ENCODE measurements around the gene MYT1. TPM values are rescaled to one million over a fixed set of nuclear protein-coding genes. Genes with fewer than 3 reads are reported as not detected.
A peak's percentile ranks its signal among the peaks of the same experiment; 100 is the strongest.

Gene MYT1
- total and polyA plus RNA-seq, 2 of the 8 experiments (the other 6 are each of a cell fraction or from before 2014, with no cell fraction given): 0.63 to 2.0 TPM

DNA sequence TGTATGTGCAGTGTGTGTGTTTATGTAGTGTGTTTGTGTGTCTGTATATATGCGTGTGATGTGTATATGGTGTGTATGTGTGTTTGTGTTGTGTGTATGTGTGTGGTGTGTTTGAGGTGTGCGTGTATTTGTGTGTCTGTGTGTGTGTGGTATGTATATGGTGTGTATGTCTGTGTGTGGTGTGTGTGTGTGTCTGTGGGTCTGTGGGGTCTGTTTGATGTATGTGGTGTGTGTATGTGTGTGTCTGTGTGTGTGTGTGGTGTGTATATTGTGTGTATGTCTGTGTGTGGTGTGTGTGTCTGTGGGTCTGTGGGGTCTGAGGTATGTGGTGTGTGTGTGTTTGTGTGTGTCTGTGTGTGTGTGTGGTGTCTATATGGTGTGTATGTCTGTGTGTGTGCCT lies 10.8 kb upstream of the MYT1 start:
- no peak for DNase-seq (ENCODE audit: low read depth in 1 of 2, low spot score in 2 of 2)
- 91 to 100% methylated on average over 2 of the region's 2 CpGs for WGBS, 2 experiments (ENCODE audit: extremely low coverage in 1 of 2, insufficient coverage in 1 of 2, insufficient read length in 1 of 2, insufficient replicate concordance in 2 of 2, low coverage in 1 of 2, low lambda C conversion rate in 2 of 2, missing lambda C conversion rate in 1 of 2)
- H3K23me2 ChIP-seq (ENCODE audit: low read depth, low read length): peaks cover 7% of the 10 kb centered on the region; the same call in 1 of the 2 replicates
- no peak overlapping the region for H3K23ac ChIP-seq (ENCODE audit: insufficient read length)
- CTCF ChIA-PET (ENCODE audit: partially characterized antibody): interaction anchor here (0.6 to 0.9 kb wide), 2 partner anchors 12 to 15 kb away, joined by 3 to 5 read pairs; no protein-coding TSS in a partner anchor
- H3K4me2 ChIP-seq (ENCODE audit: insufficient read depth in 1 of 2, low read depth in 2 of 2, low read length in 2 of 2): no peak overlapping the region
- H4K91ac ChIP-seq (replicated peaks; ENCODE audit: insufficient read length, low read length): peak overlapping the region; percentile 84
- no peak overlapping the region for H3K4ac ChIP-seq (replicated peaks; ENCODE audit: insufficient read length, low read depth, low read length)
- no peaks in the 10 kb centered on the region for H3K79me2 ChIP-seq (ENCODE audit: control insufficient read depth in 1 of 2, insufficient read depth in 2 of 2, low read length in 2 of 2)
- H3K4me3 ChIP-seq (ENCODE audit: extremely low read depth in 1 of 4, insufficient read depth in 2 of 4, low read depth in 3 of 4, low read length in 4 of 4): no peak overlapping the region
- FAIRE-seq: peak; percentile 39
- peak overlapping the region; percentile 68; the same call in 1 of the 2 replicates for H2BK12ac ChIP-seq (ENCODE audit: low read depth, low read length)
- H3K79me1 ChIP-seq (ENCODE audit: low read depth, low read length): no peaks in the 10 kb centered on the region
- no peak overlapping the region for H3K14ac ChIP-seq (ENCODE audit: insufficient read length)
- H3K9me3 ChIP-seq (ENCODE audit: insufficient read depth in 2 of 2, low read depth in 1 of 2, low read length in 1 of 2): peaks cover 0 to 4% of the 10 kb centered on the region in 2 experiments; a peak in 2 of 4 replicates
- POLR2A ChIA-PET (ENCODE audit: partially characterized antibody): no interaction called here
- no peak overlapping the region; the same call in 1 of the 2 replicates for H4K8ac ChIP-seq (ENCODE audit: extremely low read depth, insufficient read depth, low read length)
- peak overlapping the region; percentile 24 for H2BK20ac ChIP-seq (ENCODE audit: low read length)
- H2AFZ ChIP-seq (ENCODE audit: low read length): no peak overlapping the region
- H3K18ac ChIP-seq (ENCODE audit: extremely low read depth, low read length): no peak overlapping the region
- H4K5ac ChIP-seq (ENCODE audit: insufficient read length, low read depth, low read length): no peak overlapping the region
- peaks cover 0 to 19% (median 8%) of the 10 kb centered on the region in 4 experiments; a peak in 5 of 7 replicates for H3K4me1 ChIP-seq (replicated peaks in 1 of 4; ENCODE audit: control insufficient read depth in 3 of 4, insufficient read depth in 4 of 4, low read length in 3 of 4)
- H2BK15ac ChIP-seq (ENCODE audit: low read length): peak overlapping the region; percentile 40
- H3K27me3 ChIP-seq (replicated peaks in 1 of 4; ENCODE audit: control insufficient read depth in 3 of 4, extremely low read depth in 1 of 4, insufficient read depth in 3 of 4, low read length in 3 of 4): no peaks in the 10 kb centered on the region
- peak overlapping the region; percentile 19 for H2BK120ac ChIP-seq (replicated peaks; ENCODE audit: low read depth, low read length)
- H3K36me3 ChIP-seq (ENCODE audit: control insufficient read depth in 2 of 4, insufficient read depth in 4 of 4, low read length in 3 of 4): no peaks in the 10 kb centered on the region; a peak in 1 of 8 replicates
- peaks cover 0 to 8% of the 10 kb centered on the region in 2 experiments for H4K20me1 ChIP-seq (replicated peaks in 1 of 2; ENCODE audit: control insufficient read depth in 1 of 2, insufficient read depth in 2 of 2, low read length in 2 of 2)
- no peak overlapping the region for H3K27ac ChIP-seq (ENCODE audit: low read depth, low read length)
- no peak overlapping the region; a peak in 1 of 7 replicates for H3K9ac ChIP-seq (replicated peaks in 1 of 4; ENCODE audit: extremely low read depth in 1 of 4, low read depth in 3 of 4, low read length in 3 of 4)
- peak overlapping the region; percentile 73; the same call in 1 of the 2 replicates for H2BK5ac ChIP-seq (ENCODE audit: low read depth, low read length)
- peak overlapping the region; percentile 86; the same call in 1 of the 2 replicates for H2AK5ac ChIP-seq (ENCODE audit: low read depth, low read length)
- H3K56ac ChIP-seq (replicated peaks; ENCODE audit: insufficient read length, low read depth, low read length): peak overlapping the region; percentile 99
- TF ChIP-seq TAF7 (optimal IDR thresholded peaks at IDR 0.05; ENCODE audit: borderline replicate concordance, low read depth, low read length) (no peak), EP300 (IDR thresholded peaks at IDR 0.05; ENCODE audit: borderline replicate concordance in 1 of 2, low read depth in 2 of 2, low read length in 2 of 2) (no peak), YY1 (IDR thresholded peaks at IDR 0.05; ENCODE audit: low read depth, low read length) (no peak), RBBP5 (IDR thresholded peaks at IDR 0.05; ENCODE audit: borderline replicate concordance, low read depth, low read length) (no peak), CHD2 (IDR thresholded peaks at IDR 0.05; ENCODE audit: low read length) (no peak), HDAC2 (IDR thresholded peaks at IDR 0.05; ENCODE audit: borderline replicate concordance in 1 of 2, low read depth in 2 of 2, low read length in 2 of 2) (no peak), SP2 (IDR thresholded peaks at IDR 0.05; ENCODE audit: low read length) (no peak), NRF1 (IDR thresholded peaks at IDR 0.05; ENCODE audit: low read depth, low read length) (no peak), BCL11A (IDR thresholded peaks at IDR 0.05; ENCODE audit: low read depth in 2 of 2, low read length in 2 of 2) (no peak), SAP30 (IDR thresholded peaks at IDR 0.05; ENCODE audit: insufficient read depth, insufficient replicate concordance, low read length) (no peak), JUND (IDR thresholded peaks at IDR 0.05; ENCODE audit: low read length) (no peak)
- TF ChIP-seq, protein P1, sequence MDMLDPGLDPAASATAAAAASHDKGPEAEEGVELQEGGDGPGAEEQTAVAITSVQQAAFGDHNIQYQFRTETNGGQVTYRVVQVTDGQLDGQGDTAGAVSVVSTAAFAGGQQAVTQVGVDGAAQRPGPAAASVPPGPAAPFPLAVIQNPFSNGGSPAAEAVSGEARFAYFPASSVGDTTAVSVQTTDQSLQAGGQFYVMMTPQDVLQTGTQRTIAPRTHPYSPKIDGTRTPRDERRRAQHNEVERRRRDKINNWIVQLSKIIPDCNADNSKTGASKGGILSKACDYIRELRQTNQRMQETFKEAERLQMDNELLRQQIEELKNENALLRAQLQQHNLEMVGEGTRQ (IDR thresholded peaks at IDR 0.05; ENCODE audit: low read length): no peak

Data from H1 (cell line).